IPS-18c (cell line): Measurements from ENCODE around the gene DUSP9.

Source experiments
- H3K4me3 ChIP-seq: 2 replicates; pipeline ENCODE4 v1.7.0; 2013; ENCODE audit warnings: low read depth, mild to moderate bottlenecking, low read length, moderate library complexity; ENCODE audit not compliant: insufficient read depth
- H3K9me3 ChIP-seq: one replicate; pipeline ENCODE4 v1.6.1; 2013; ENCODE audit warnings: mild to moderate bottlenecking, low read length, moderate library complexity; ENCODE audit not compliant: control insufficient read depth, insufficient read depth

DUSP9 gene

GRCh38 chrX:153631907-153632594 lies 15.0 kb upstream of the DUSP9 start:
- Histone ChIP-seq H3K9me3 (peaks cover 10% of the 10 kb centered on the region), H3K4me3 (no peak overlapping the region)

GRCh38 chrX:153632595-153632946 lies 14.4 kb upstream of the DUSP9 start:
- Histone ChIP-seq H3K4me3 (no peak overlapping the region), H3K9me3 (peaks cover 9% of the 10 kb centered on the region)

- H3K9me3 ChIP-seq: peaks cover 12% of the 10 kb centered on the region
- H3K4me3 ChIP-seq: no peak overlapping the region
Measured at GRCh38 chrX:153633048-153633447, 14.0 kb upstream of the DUSP9 start.

- no peak overlapping the region for H3K4me3 ChIP-seq
- peaks cover 12% of the 10 kb centered on the region for H3K9me3 ChIP-seq
Measured at GRCh38 chrX:153633607-153634180, 13.3 kb upstream of the DUSP9 start.

GRCh38 chrX:153634236-153634635 lies 12.8 kb upstream of the DUSP9 start:
- H3K9me3 ChIP-seq: peaks cover 12% of the 10 kb centered on the region
- no peak overlapping the region for H3K4me3 ChIP-seq

- Histone ChIP-seq H3K9me3 (peaks cover 12% of the 10 kb centered on the region), H3K4me3 (no peak overlapping the region)
Measured at GRCh38 chrX:153634832-153635231, 12.2 kb upstream of the DUSP9 start.

GRCh38 chrX:153635388-153635787 lies 11.6 kb upstream of the DUSP9 start:
- H3K9me3 ChIP-seq: peaks cover 16% of the 10 kb centered on the region
- no peak overlapping the region for H3K4me3 ChIP-seq

- Histone ChIP-seq H3K9me3 (peaks cover 17% of the 10 kb centered on the region), H3K4me3 (no peak overlapping the region)
Measured at GRCh38 chrX:153635788-153636668, 11.0 kb upstream of the DUSP9 start.

GRCh38 chrX:153636716-153637115 lies 10.3 kb upstream of the DUSP9 start:
- Histone ChIP-seq H3K4me3 (no peak overlapping the region), H3K9me3 (peaks cover 19% of the 10 kb centered on the region)

- H3K9me3 ChIP-seq: peaks cover 18% of the 10 kb centered on the region
- no peak overlapping the region; the same call in 1 of the 2 replicates for H3K4me3 ChIP-seq
Measured at GRCh38 chrX:153637121-153638040, 9.6 kb upstream of the DUSP9 start.

GRCh38 chrX:153638041-153638371 lies 9.0 kb upstream of the DUSP9 start:
- Histone ChIP-seq H3K4me3 (no peak overlapping the region; the same call in 1 of the 2 replicates), H3K9me3 (peaks cover 16% of the 10 kb centered on the region)

GRCh38 chrX:153638436-153639176 lies 8.4 kb upstream of the DUSP9 start:
- peaks cover 16% of the 10 kb centered on the region for H3K9me3 ChIP-seq
- H3K4me3 ChIP-seq: no peak overlapping the region

- Histone ChIP-seq H3K9me3 (peaks cover 16% of the 10 kb centered on the region), H3K4me3 (no peak overlapping the region)
Measured at GRCh38 chrX:153639177-153640044, 7.6 kb upstream of the DUSP9 start.

GRCh38 chrX:153640045-153640686 lies 6.8 kb upstream of the DUSP9 start:
- no peak overlapping the region for H3K4me3 ChIP-seq
- H3K9me3 ChIP-seq: peaks cover 13% of the 10 kb centered on the region

- H3K4me3 ChIP-seq: no peak overlapping the region
Measured at GRCh38 chrX:153640736-153641575, 6.0 kb upstream of the DUSP9 start.

More at GRCh38 chrX:153640736-153641575, 6.0 kb upstream of the DUSP9 start:
- peaks cover 13% of the 10 kb centered on the region for H3K9me3 ChIP-seq
